GM12878 (cell line): ENCODE measurements around the gene MFNG. TPM values are rescaled to one million over a fixed set of nuclear protein-coding genes. Genes with fewer than 3 reads are reported as not detected.

Experiments
- ATAC-seq: fragments of 200-7000 bp; cut with Tn5 transposase; 3 replicates; pipeline ENCODE4 v1.9.1; 2020; ENCODE audit warnings: mild to moderate bottlenecking, moderate library complexity
- BruUV-seq: library from RNA; stranded (reverse); fragments of 400-500 nt; replicated peaks from 2 replicates; lab custom pipeline; 2021; lab: Mats Ljungman, UMichigan
- CTCF ChIA-PET: fragments of 300-600 bp; sonication (Branson Sonifier 250); formaldehyde crosslinking; extraction: SDS; loops from one replicate; lab custom pipeline; 2021; ENCODE audit warnings: inconsistent platforms; lab: Yijun Ruan, JAX
- POLR2A ChIA-PET: fragments of 350-600 bp; formaldehyde crosslinking; extraction: SDS; loops from one replicate; lab custom pipeline; 2021; ENCODE audit warnings: inconsistent platforms; lab: Charles Lee
- RAD21 ChIA-PET: fragments of 300-600 bp; sonication (Branson Sonifier 250); formaldehyde crosslinking; loops from one replicate; lab custom pipeline; 2023; ENCODE audit warnings: antibody characterized with exemption; ENCODE audit not compliant: unreplicated experiment; lab: Charles Lee
- SMC1A ChIA-PET: fragments of 300-600 bp; sonication (Branson Sonifier 250); formaldehyde crosslinking; loops from one replicate; lab custom pipeline; 2023; ENCODE audit not compliant: unreplicated experiment, uncharacterized antibody; lab: Charles Lee
- DNase-seq: peaks from one replicate; pipeline ENCODE4 v3.0.0-alpha.2; 2011; ENCODE audit warnings: low read depth, low spot score
- FAIRE-seq: peaks from 3 replicates; lab custom pipeline; 2011; peaks lifted over from hg19 to GRCh38; lab: Jason Lieb, UNC
- H2AFZ ChIP-seq: 2 replicates; pipeline ENCODE4 v1.6.0; 2011; ENCODE audit warnings: low read depth, low read length, control low read depth; ENCODE audit not compliant: control insufficient read depth
- H3K27ac ChIP-seq: 2 replicates; pipeline ENCODE4 v1.5.1; 2011; ENCODE audit warnings: control low read depth; ENCODE audit not compliant: control insufficient read depth, insufficient read depth
- H3K27me3 ChIP-seq, 2 experiments: replicated peaks in 1 of 2; 2 replicates each; pipeline versions ENCODE4 v1.6.0 to v1.6.1; 2011; ENCODE audit warnings: low read length in 1 of 2; ENCODE audit not compliant: control insufficient read depth in 2 of 2, insufficient read depth in 2 of 2
- H3K36me3 ChIP-seq, 2 experiments: 2 replicates each; pipeline ENCODE4 v1.5.1; 2011; ENCODE audit warnings: low read length in 1 of 2; ENCODE audit not compliant: control insufficient read depth in 2 of 2, insufficient read depth in 2 of 2
- H3K4me1 ChIP-seq: 2 replicates; pipeline ENCODE4 v1.6.1; 2011; ENCODE audit warnings: mild to moderate bottlenecking, low read length, moderate library complexity, mixed read lengths; ENCODE audit not compliant: control insufficient read depth, insufficient read depth
- H3K4me2 ChIP-seq: 2 replicates; pipeline ENCODE4 v1.6.0; 2011; ENCODE audit warnings: control low read depth; ENCODE audit not compliant: control insufficient read depth, insufficient read depth
- H3K4me3 ChIP-seq: fragments of 200-600 bp; sonication (generic); 2 replicates; pipeline ENCODE4 v1.5.1; 2016
- H3K79me2 ChIP-seq: 2 replicates; pipeline ENCODE4 v1.6.0; 2011; ENCODE audit warnings: low read length; ENCODE audit not compliant: control insufficient read depth, insufficient read depth
- H3K9ac ChIP-seq: 2 replicates; pipeline ENCODE4 v1.8.0; 2011; ENCODE audit warnings: low read length, control low read depth, mixed read lengths; ENCODE audit not compliant: control insufficient read depth, insufficient read depth
- H3K9me3 ChIP-seq: replicated peaks from 3 replicates; pipeline ENCODE4 v1.5.1; 2011; ENCODE audit warnings: mild to moderate bottlenecking, low read length; ENCODE audit not compliant: control insufficient read depth, insufficient read depth
- H4K20me1 ChIP-seq: 2 replicates; pipeline ENCODE4 v1.6.0; 2011; ENCODE audit not compliant: control insufficient read depth, insufficient read depth
- ESRRA ChIP-seq: IDR thresholded peaks from 2 replicates; pipeline ENCODE4 v1.6.1; 2012; ENCODE audit warnings: mild to moderate bottlenecking, low read length, improper control_type of control experiment
- MEF2A ChIP-seq: IDR thresholded peaks from 2 replicates; pipeline ENCODE4 v1.6.1; 2011; ENCODE audit warnings: low read depth, mild to moderate bottlenecking, low read length, moderate library complexity; ENCODE audit not compliant: insufficient read depth
- MTA2 ChIP-seq: fragments of 450-650 bp; IDR thresholded peaks from 2 replicates; pipeline ENCODE4 v1.6.1; 2016; ENCODE audit warnings: low read depth, mild to moderate bottlenecking, moderate library complexity
- RELA ChIP-seq: fragments of 450-650 bp; IDR thresholded peaks from 2 replicates; pipeline ENCODE4 v1.8.0; 2014; ENCODE audit warnings: borderline replicate concordance; ENCODE audit not compliant: partially characterized antibody
- ZNF274 ChIP-seq: IDR thresholded peaks from one replicate; pipeline ENCODE4 v1.8.0; 2011; ENCODE audit not compliant: insufficient read length, insufficient read depth
- WGBS: methylation state at CpG from one replicate; pipeline ENCODE4 v1.1.6; 2016; ENCODE audit warnings: low lambda C conversion rate; ENCODE audit not compliant: insufficient replicate concordance, insufficient coverage; ENCODE audit errors: missing lambda C conversion rate; 5-methylcytosine and 5-hydroxymethylcytosine counted together
- in situ Hi-C: fragments of 300-500 bp; cut with MboI; formaldehyde crosslinking; loops from 9 replicates; pipeline ENCODE4 v1.14.3; 2018; ENCODE audit warnings: mixed read lengths
- intact Hi-C: fragments of 100-400 bp; cut with micrococcal nuclease; formaldehyde crosslinking; loops from one replicate; pipeline ENCODE4 v1.14.2; 2022; ENCODE audit not compliant: unreplicated experiment
- polyA plus RNA-seq, 11 experiments: library from polyadenylated mRNA; depleted of rRNA in 4 of 11; unstranded in 6 of 11; stranded (reverse) in 5 of 11; fragments of >200 nt; fragmentation: Nextera tagmentation in 4 of 11; fragmentation: Illumina TruSeq in 1 of 11; extraction: Ambion mirVana in 4 of 11; extraction: Trizol in 1 of 11; gene quantifications; 1 replicate in 1 of 11; 2 replicates in 10 of 11; pipeline versions ENCODE4 v1.2.1 to v1.2.3, GENCODE V29; 2011 to 2016; ENCODE audit warnings: inconsistent platforms in 2 of 11, missing spikeins in 2 of 11, low read depth in 1 of 11
- total RNA-seq, 4 experiments: library from RNA; depleted of rRNA in 3 of 4; stranded (reverse); fragments of >200 nt in 3 of 4; fragmentation: Illumina TruSeq in 1 of 4; extraction: Trizol in 1 of 4; gene quantifications; 2 replicates each; pipeline versions ENCODE4 v1.2.1 to v1.2.3, GENCODE V29; 2013 to 2021
- TF ChIP-seq, protein P1 (sequence below): fragments of 150-350 bp; IDR thresholded peaks from 2 replicates; pipeline ENCODE4 v1.6.1; 2016; ENCODE audit warnings: low read depth, low read length
- TF ChIP-seq, protein P2 (sequence below): fragments of 450-650 bp; formaldehyde crosslinking; IDR thresholded peaks from 2 replicates; pipeline ENCODE4 v1.4.0; 2020; ENCODE audit warnings: mild to moderate bottlenecking, moderate library complexity
- TF ChIP-seq, protein P3 (sequence below): IDR thresholded peaks from 2 replicates; pipeline ENCODE4 v1.6.1; 2011; ENCODE audit warnings: low read depth, mild to moderate bottlenecking, low read length, moderate library complexity, borderline replicate concordance; ENCODE audit errors: extremely low read depth
- TF ChIP-seq, protein P4 (sequence below): fragments of 450-650 bp; IDR thresholded peaks from 2 replicates; pipeline ENCODE4 v1.6.1; 2016; ENCODE audit warnings: mild to moderate bottlenecking
- TF ChIP-seq, protein P5 (sequence below): fragments of 450-650 bp; IDR thresholded peaks from 2 replicates; pipeline ENCODE4 v1.6.1; 2017; ENCODE audit warnings: mild to moderate bottlenecking

Gene MFNG
- total and polyA plus RNA-seq, 10 of the 15 experiments (the other 5 are each of a cell fraction or from before 2014, with no cell fraction given): 11.5 to 117 (median 68.5) TPM

DNA sequence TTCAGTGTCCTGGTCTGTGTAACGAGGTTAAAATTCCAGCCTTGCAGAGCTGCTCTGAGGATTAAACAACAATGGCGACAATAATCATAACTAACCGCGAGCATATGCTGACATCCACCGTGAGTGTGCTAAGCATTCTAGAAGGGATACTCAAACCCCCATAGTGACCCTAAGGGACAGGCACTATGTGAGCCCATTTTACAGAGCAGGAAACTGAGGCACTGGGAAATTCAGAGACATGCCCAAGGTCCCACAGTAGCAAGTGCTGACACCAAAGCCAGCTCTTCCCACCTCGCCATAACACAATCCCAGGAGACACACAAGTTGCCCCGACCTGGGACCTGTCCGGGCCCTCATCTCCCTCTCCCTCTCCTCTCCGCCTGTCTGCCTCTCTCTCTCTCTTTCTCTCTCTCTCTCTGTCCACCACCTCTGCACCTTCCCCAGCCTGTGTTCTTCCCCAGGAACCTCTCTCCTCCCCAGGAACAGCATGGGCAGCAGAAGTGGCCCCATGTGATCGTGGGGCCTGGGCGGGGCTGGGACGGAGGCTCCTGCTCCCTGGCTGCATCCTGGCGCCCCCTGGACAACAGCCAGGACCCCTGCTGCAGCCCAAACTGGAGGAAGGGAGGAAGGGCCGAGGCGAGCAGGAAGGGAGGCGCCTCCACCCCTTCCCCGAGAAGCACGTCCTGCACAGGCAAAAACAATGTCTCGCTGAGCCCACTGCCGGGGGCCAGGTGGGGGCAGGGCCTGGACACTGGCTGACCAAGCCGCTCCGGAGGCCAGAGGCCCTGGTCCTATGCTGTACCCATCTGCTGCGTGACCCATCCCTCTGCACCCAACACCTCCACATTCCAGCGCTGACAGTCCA, 14.8 kb upstream of the MFNG start:
- WGBS: 39% methylated on average over 24 of the region's 24 CpGs
- H4K20me1 ChIP-seq: no peaks in the 10 kb centered on the region
- CTCF ChIA-PET: interaction anchor here (0.8 to 11.5 kb wide), 5 partner anchors 12 to 183 kb away, joined by 3 to 75 read pairs (median 3); partner anchors contain the start of gene MFNG
- no peak for ATAC-seq
- intact Hi-C loops (no loop called here), in situ Hi-C loops (no loop called here)
- no peak overlapping the region for H3K4me3 ChIP-seq
- BruUV-seq: no TSS peak
- DNase-seq: no peak
- no peaks in the 10 kb centered on the region for H3K36me3 ChIP-seq
- no peak overlapping the region for H3K4me2 ChIP-seq
- POLR2A ChIA-PET: interaction anchor here (0.6 kb wide), 1 partner anchor 22 kb away, joined by 3 read pairs; no protein-coding TSS in a partner anchor
- no peak overlapping the region for H2AFZ ChIP-seq
- no peak overlapping the region for H3K9ac ChIP-seq
- H3K9me3 ChIP-seq: no peaks in the 10 kb centered on the region
- RAD21 ChIA-PET: no interaction called here
- H3K4me1 ChIP-seq: no peaks in the 10 kb centered on the region
- no peak for FAIRE-seq
- no peaks in the 10 kb centered on the region for H3K79me2 ChIP-seq
- peaks cover 0 to 3% of the 10 kb centered on the region in 2 experiments; a peak in 2 of 4 replicates for H3K27me3 ChIP-seq
- no peak overlapping the region for H3K27ac ChIP-seq
- SMC1A ChIA-PET: no interaction called here
- TF ChIP-seq, protein P1, sequence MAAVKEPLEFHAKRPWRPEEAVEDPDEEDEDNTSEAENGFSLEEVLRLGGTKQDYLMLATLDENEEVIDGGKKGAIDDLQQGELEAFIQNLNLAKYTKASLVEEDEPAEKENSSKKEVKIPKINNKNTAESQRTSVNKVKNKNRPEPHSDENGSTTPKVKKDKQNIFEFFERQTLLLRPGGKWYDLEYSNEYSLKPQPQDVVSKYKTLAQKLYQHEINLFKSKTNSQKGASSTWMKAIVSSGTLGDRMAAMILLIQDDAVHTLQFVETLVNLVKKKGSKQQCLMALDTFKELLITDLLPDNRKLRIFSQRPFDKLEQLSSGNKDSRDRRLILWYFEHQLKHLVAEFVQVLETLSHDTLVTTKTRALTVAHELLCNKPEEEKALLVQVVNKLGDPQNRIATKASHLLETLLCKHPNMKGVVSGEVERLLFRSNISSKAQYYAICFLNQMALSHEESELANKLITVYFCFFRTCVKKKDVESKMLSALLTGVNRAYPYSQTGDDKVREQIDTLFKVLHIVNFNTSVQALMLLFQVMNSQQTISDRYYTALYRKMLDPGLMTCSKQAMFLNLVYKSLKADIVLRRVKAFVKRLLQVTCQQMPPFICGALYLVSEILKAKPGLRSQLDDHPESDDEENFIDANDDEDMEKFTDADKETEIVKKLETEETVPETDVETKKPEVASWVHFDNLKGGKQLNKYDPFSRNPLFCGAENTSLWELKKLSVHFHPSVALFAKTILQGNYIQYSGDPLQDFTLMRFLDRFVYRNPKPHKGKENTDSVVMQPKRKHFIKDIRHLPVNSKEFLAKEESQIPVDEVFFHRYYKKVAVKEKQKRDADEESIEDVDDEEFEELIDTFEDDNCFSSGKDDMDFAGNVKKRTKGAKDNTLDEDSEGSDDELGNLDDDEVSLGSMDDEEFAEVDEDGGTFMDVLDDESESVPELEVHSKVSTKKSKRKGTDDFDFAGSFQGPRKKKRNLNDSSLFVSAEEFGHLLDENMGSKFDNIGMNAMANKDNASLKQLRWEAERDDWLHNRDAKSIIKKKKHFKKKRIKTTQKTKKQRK: no peak
- TF ChIP-seq MEF2A (no peak), ESRRA (no peak), RELA (no peak), MTA2 (no peak), ZNF274 (no peak)
- TF ChIP-seq, protein P2, sequence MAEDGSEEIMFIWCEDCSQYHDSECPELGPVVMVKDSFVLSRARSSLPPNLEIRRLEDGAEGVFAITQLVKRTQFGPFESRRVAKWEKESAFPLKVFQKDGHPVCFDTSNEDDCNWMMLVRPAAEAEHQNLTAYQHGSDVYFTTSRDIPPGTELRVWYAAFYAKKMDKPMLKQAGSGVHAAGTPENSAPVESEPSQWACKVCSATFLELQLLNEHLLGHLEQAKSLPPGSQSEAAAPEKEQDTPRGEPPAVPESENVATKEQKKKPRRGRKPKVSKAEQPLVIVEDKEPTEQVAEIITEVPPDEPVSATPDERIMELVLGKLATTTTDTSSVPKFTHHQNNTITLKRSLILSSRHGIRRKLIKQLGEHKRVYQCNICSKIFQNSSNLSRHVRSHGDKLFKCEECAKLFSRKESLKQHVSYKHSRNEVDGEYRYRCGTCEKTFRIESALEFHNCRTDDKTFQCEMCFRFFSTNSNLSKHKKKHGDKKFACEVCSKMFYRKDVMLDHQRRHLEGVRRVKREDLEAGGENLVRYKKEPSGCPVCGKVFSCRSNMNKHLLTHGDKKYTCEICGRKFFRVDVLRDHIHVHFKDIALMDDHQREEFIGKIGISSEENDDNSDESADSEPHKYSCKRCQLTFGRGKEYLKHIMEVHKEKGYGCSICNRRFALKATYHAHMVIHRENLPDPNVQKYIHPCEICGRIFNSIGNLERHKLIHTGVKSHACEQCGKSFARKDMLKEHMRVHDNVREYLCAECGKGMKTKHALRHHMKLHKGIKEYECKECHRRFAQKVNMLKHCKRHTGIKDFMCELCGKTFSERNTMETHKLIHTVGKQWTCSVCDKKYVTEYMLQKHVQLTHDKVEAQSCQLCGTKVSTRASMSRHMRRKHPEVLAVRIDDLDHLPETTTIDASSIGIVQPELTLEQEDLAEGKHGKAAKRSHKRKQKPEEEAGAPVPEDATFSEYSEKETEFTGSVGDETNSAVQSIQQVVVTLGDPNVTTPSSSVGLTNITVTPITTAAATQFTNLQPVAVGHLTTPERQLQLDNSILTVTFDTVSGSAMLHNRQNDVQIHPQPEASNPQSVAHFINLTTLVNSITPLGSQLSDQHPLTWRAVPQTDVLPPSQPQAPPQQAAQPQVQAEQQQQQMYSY (CRISPR knock-in tag): no peak
- TF ChIP-seq, protein P3, sequence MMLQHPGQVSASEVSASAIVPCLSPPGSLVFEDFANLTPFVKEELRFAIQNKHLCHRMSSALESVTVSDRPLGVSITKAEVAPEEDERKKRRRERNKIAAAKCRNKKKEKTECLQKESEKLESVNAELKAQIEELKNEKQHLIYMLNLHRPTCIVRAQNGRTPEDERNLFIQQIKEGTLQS: no peak
- TF ChIP-seq, protein P4, sequence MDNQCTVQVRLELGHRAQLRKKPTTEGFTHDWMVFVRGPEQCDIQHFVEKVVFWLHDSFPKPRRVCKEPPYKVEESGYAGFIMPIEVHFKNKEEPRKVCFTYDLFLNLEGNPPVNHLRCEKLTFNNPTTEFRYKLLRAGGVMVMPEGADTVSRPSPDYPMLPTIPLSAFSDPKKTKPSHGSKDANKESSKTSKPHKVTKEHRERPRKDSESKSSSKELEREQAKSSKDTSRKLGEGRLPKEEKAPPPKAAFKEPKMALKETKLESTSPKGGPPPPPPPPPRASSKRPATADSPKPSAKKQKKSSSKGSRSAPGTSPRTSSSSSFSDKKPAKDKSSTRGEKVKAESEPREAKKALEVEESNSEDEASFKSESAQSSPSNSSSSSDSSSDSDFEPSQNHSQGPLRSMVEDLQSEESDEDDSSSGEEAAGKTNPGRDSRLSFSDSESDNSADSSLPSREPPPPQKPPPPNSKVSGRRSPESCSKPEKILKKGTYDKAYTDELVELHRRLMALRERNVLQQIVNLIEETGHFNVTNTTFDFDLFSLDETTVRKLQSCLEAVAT: no peak
- TF ChIP-seq, protein P5, sequence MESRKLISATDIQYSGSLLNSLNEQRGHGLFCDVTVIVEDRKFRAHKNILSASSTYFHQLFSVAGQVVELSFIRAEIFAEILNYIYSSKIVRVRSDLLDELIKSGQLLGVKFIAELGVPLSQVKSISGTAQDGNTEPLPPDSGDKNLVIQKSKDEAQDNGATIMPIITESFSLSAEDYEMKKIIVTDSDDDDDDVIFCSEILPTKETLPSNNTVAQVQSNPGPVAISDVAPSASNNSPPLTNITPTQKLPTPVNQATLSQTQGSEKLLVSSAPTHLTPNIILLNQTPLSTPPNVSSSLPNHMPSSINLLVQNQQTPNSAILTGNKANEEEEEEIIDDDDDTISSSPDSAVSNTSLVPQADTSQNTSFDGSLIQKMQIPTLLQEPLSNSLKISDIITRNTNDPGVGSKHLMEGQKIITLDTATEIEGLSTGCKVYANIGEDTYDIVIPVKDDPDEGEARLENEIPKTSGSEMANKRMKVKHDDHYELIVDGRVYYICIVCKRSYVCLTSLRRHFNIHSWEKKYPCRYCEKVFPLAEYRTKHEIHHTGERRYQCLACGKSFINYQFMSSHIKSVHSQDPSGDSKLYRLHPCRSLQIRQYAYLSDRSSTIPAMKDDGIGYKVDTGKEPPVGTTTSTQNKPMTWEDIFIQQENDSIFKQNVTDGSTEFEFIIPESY: no peak
